Ascending aorta (tissue), 2 donors: ENCODE measurements around the gene CPNE4. TPM values are rescaled to one million over a fixed set of nuclear protein-coding genes. Genes with fewer than 3 reads are reported as not detected.

Experiments
- DNase-seq, 2 donors: peaks; one replicate each; pipeline ENCODE4 v3.0.0-alpha.2; 2019; ENCODE audit warnings: low spot score in 2 of 2
- H3K27ac ChIP-seq, 2 donors: fragments of 200-600 bp; sonication (generic); one replicate each; pipeline ENCODE4 v1.5.1; 2016 to 2017; ENCODE audit warnings: mild to moderate bottlenecking in 1 of 2
- H3K27me3 ChIP-seq: fragments of 200-600 bp; sonication (generic); one replicate; pipeline ENCODE4 v1.5.1; 2017
- H3K36me3 ChIP-seq, 2 donors: fragments of 200-600 bp; sonication (generic); one replicate each; pipeline ENCODE4 v1.5.1; 2016
- H3K4me1 ChIP-seq, 2 donors: fragments of 200-600 bp; sonication (generic); one replicate each; pipeline ENCODE4 v1.5.1; 2016 to 2017; ENCODE audit warnings: mild to moderate bottlenecking in 1 of 2
- H3K4me3 ChIP-seq, 2 donors: fragments of 200-600 bp; sonication (generic); one replicate each; pipeline ENCODE4 v1.5.1; 2016 to 2017; ENCODE audit warnings: mild to moderate bottlenecking in 1 of 2
- H3K9me3 ChIP-seq, 2 donors: fragments of 200-600 bp; sonication (generic); one replicate each; pipeline ENCODE4 v1.5.1; 2016
- CTCF ChIP-seq, 3 experiments: fragments of 200-600 bp in 2 of 3; fragments of 450-650 bp in 1 of 3; sonication (generic) in 2 of 3; IDR thresholded peaks; one replicate each; pipeline ENCODE4 v1.5.1; 2016 to 2019; ENCODE audit warnings: antibody characterized with exemption in 3 of 3, mild to moderate bottlenecking in 1 of 3, moderate library complexity in 1 of 3
- intact Hi-C: fragments of 100-400 bp; cut with DNase I; formaldehyde crosslinking; loops from one replicate; pipeline ENCODE4 v1.15.1; 2023
- total RNA-seq: library from RNA; depleted of rRNA; stranded (reverse); fragments of >200 nt; gene quantifications from one replicate; pipeline ENCODE4 v1.1.0, GENCODE V29; 2016

The CPNE4 gene
- total RNA-seq, 1 donor from 2014 or later, result not detected

GRCh38 chr3:131917006-131917405 lies 117.8 kb downstream of the CPNE4 start:
- intact Hi-C loops, result no loop called here
- no peak overlapping the region for H3K27ac ChIP-seq
- H3K4me3 ChIP-seq, result no peak overlapping the region
- H3K27me3 ChIP-seq, result no peaks in the 10 kb centered on the region
- TF ChIP-seq CTCF (IDR thresholded peaks at IDR 0.05), result no peak
- no peaks in the 10 kb centered on the region for H3K4me1 ChIP-seq
- H3K9me3 ChIP-seq, result no peaks in the 10 kb centered on the region
- no peaks in the 10 kb centered on the region for H3K36me3 ChIP-seq
- DNase-seq, result no peak

GRCh38 chr3:131914090-131914691 lies 120.6 kb downstream of the CPNE4 start:
- DNase-seq, result no peak
- Histone ChIP-seq H3K9me3 (no peaks in the 10 kb centered on the region), H3K4me3 (no peak overlapping the region), H3K36me3 (no peaks in the 10 kb centered on the region), H3K27ac (no peak overlapping the region), H3K4me1 (no peaks in the 10 kb centered on the region), H3K27me3 (no peaks in the 10 kb centered on the region)
- TF ChIP-seq CTCF (IDR thresholded peaks at IDR 0.05), result no peak
- intact Hi-C loops, result no loop called here

- intact Hi-C loops, result no loop called here
- DNase-seq, result no peak
- no peaks in the 10 kb centered on the region for H3K4me1 ChIP-seq
- H3K9me3 ChIP-seq, result no peaks in the 10 kb centered on the region
- H3K4me3 ChIP-seq, result no peak overlapping the region
- H3K36me3 ChIP-seq, result no peaks in the 10 kb centered on the region
- no peak overlapping the region for H3K27ac ChIP-seq
- H3K27me3 ChIP-seq, result no peaks in the 10 kb centered on the region
- TF ChIP-seq CTCF (IDR thresholded peaks at IDR 0.05), result no peak
These were observed 122.6 kb downstream of the CPNE4 start for GRCh38 chr3:131912255-131912654.

GRCh38 chr3:131907796-131908195 lies 127.0 kb downstream of the CPNE4 start:
- Histone ChIP-seq H3K27ac (no peak overlapping the region), H3K9me3 (no peaks in the 10 kb centered on the region), H3K4me3 (no peak overlapping the region), H3K27me3 (no peaks in the 10 kb centered on the region), H3K4me1 (no peaks in the 10 kb centered on the region), H3K36me3 (no peaks in the 10 kb centered on the region)
- TF ChIP-seq CTCF (IDR thresholded peaks at IDR 0.05), result no peak
- no peak for DNase-seq
- intact Hi-C loops, result no loop called here

GRCh38 chr3:131903988-131904415 lies 130.8 kb downstream of the CPNE4 start:
- TF ChIP-seq CTCF (IDR thresholded peaks at IDR 0.05), result no peak

GRCh38 chr3:131901686-131902085 lies 133.1 kb downstream of the CPNE4 start:
- no peak overlapping the region for H3K4me3 ChIP-seq
- no peaks in the 10 kb centered on the region for H3K36me3 ChIP-seq
- H3K9me3 ChIP-seq, result no peaks in the 10 kb centered on the region
- H3K4me1 ChIP-seq, result no peaks in the 10 kb centered on the region
- no peaks in the 10 kb centered on the region for H3K27me3 ChIP-seq
- intact Hi-C loops, result no loop called here
- no peak overlapping the region for H3K27ac ChIP-seq
- no peak for TF ChIP-seq CTCF (IDR thresholded peaks at IDR 0.05)
- DNase-seq, result no peak

More at GRCh38 chr3:131903988-131904415, 130.8 kb downstream of the CPNE4 start:
- intact Hi-C loops, result no loop called here
- no peaks in the 10 kb centered on the region for H3K4me1 ChIP-seq
- peak in 1 of 2 donors; percentile 63 for DNase-seq
- no peak overlapping the region for H3K27ac ChIP-seq
- no peaks in the 10 kb centered on the region for H3K27me3 ChIP-seq
- no peak overlapping the region for H3K4me3 ChIP-seq
- no peaks in the 10 kb centered on the region for H3K9me3 ChIP-seq
- no peaks in the 10 kb centered on the region for H3K36me3 ChIP-seq
